B cell (primary cell): ENCODE results near the gene ENKUR.

Experiments
- CTCF ChIP-seq: fragments of 200-600 bp; IDR thresholded peaks from one replicate; pipeline ENCODE4 v1.8.0; 2022; ENCODE audit warnings: antibody characterized with exemption, mild to moderate bottlenecking
- EZH2 ChIP-seq: IDR thresholded peaks from 2 replicates; pipeline ENCODE4 v1.6.1; 2012; ENCODE audit warnings: borderline replicate concordance, low read depth, mild to moderate bottlenecking, moderate library complexity, low read length; ENCODE audit not compliant: insufficient read depth, poor library complexity, severe bottlenecking

- TF ChIP-seq CTCF (no peak), EZH2 (no peak)
Measured at GRCh38 chr10:25064401-25064800, 48.4 kb upstream of the ENKUR start.
